IMR-90 (cell line): Measurements from ENCODE around the gene VSTM5.

ENCODE experiments used
- CTCF ChIP-seq: conservative IDR thresholded peaks from 2 replicates; pipeline ENCODE4 v1.5.1; 2012; ENCODE audit warnings: mild to moderate bottlenecking, low read depth, low read length, improper control_type of control experiment
- POLR2A ChIP-seq: IDR thresholded peaks from 2 replicates; pipeline ENCODE4 v1.6.1; 2012; ENCODE audit warnings: mild to moderate bottlenecking, low read depth, low read length

GRCh38 chr11:93845181-93846092 is 5.0 kb downstream of the VSTM5 start:
- TF ChIP-seq POLR2A, result no peak
- TF ChIP-seq CTCF, result no peak
